GM12878 (cell line): Measurements from ENCODE around the gene TIGAR. TPM values are rescaled to one million over a fixed set of nuclear protein-coding genes. Genes with fewer than 3 reads are reported as not detected.

ENCODE experiments used
- ATAC-seq: fragments of 200-7000 bp; cut with Tn5 transposase; 3 replicates; pipeline ENCODE4 v1.9.1; 2020; ENCODE audit warnings: mild to moderate bottlenecking, moderate library complexity
- BruUV-seq: library from RNA; stranded (reverse); fragments of 400-500 nt; replicated peaks from 2 replicates; lab custom pipeline; 2021; lab: Mats Ljungman, UMichigan
- CTCF ChIA-PET: fragments of 300-600 bp; sonication (Branson Sonifier 250); formaldehyde crosslinking; extraction: SDS; loops from one replicate; lab custom pipeline; 2021; ENCODE audit warnings: inconsistent platforms; lab: Yijun Ruan, JAX
- POLR2A ChIA-PET: fragments of 350-600 bp; formaldehyde crosslinking; extraction: SDS; loops from one replicate; lab custom pipeline; 2021; ENCODE audit warnings: inconsistent platforms; lab: Charles Lee
- RAD21 ChIA-PET: fragments of 300-600 bp; sonication (Branson Sonifier 250); formaldehyde crosslinking; loops from one replicate; lab custom pipeline; 2023; ENCODE audit warnings: antibody characterized with exemption; ENCODE audit not compliant: unreplicated experiment; lab: Charles Lee
- SMC1A ChIA-PET: fragments of 300-600 bp; sonication (Branson Sonifier 250); formaldehyde crosslinking; loops from one replicate; lab custom pipeline; 2023; ENCODE audit not compliant: unreplicated experiment, uncharacterized antibody; lab: Charles Lee
- DNase-seq: peaks from one replicate; pipeline ENCODE4 v3.0.0-alpha.2; 2011; ENCODE audit warnings: low read depth, low spot score
- FAIRE-seq: peaks from 3 replicates; lab custom pipeline; 2011; peaks lifted over from hg19 to GRCh38; lab: Jason Lieb, UNC
- H2AFZ ChIP-seq: 2 replicates; pipeline ENCODE4 v1.6.0; 2011; ENCODE audit warnings: low read depth, low read length, control low read depth; ENCODE audit not compliant: control insufficient read depth
- H3K27ac ChIP-seq: 2 replicates; pipeline ENCODE4 v1.5.1; 2011; ENCODE audit warnings: control low read depth; ENCODE audit not compliant: control insufficient read depth, insufficient read depth
- H3K27me3 ChIP-seq, 2 experiments: replicated peaks in 1 of 2; 2 replicates each; pipeline versions ENCODE4 v1.6.0 to v1.6.1; 2011; ENCODE audit warnings: low read length in 1 of 2; ENCODE audit not compliant: control insufficient read depth in 2 of 2, insufficient read depth in 2 of 2
- H3K36me3 ChIP-seq, 2 experiments: 2 replicates each; pipeline ENCODE4 v1.5.1; 2011; ENCODE audit warnings: low read length in 1 of 2; ENCODE audit not compliant: control insufficient read depth in 2 of 2, insufficient read depth in 2 of 2
- H3K4me1 ChIP-seq: 2 replicates; pipeline ENCODE4 v1.6.1; 2011; ENCODE audit warnings: mild to moderate bottlenecking, low read length, moderate library complexity, mixed read lengths; ENCODE audit not compliant: control insufficient read depth, insufficient read depth
- H3K4me2 ChIP-seq: 2 replicates; pipeline ENCODE4 v1.6.0; 2011; ENCODE audit warnings: control low read depth; ENCODE audit not compliant: control insufficient read depth, insufficient read depth
- H3K4me3 ChIP-seq: fragments of 200-600 bp; sonication (generic); 2 replicates; pipeline ENCODE4 v1.5.1; 2016
- H3K79me2 ChIP-seq: 2 replicates; pipeline ENCODE4 v1.6.0; 2011; ENCODE audit warnings: low read length; ENCODE audit not compliant: control insufficient read depth, insufficient read depth
- H3K9ac ChIP-seq: 2 replicates; pipeline ENCODE4 v1.8.0; 2011; ENCODE audit warnings: low read length, control low read depth, mixed read lengths; ENCODE audit not compliant: control insufficient read depth, insufficient read depth
- H3K9me3 ChIP-seq: replicated peaks from 3 replicates; pipeline ENCODE4 v1.5.1; 2011; ENCODE audit warnings: mild to moderate bottlenecking, low read length; ENCODE audit not compliant: control insufficient read depth, insufficient read depth
- H4K20me1 ChIP-seq: 2 replicates; pipeline ENCODE4 v1.6.0; 2011; ENCODE audit not compliant: control insufficient read depth, insufficient read depth
- ATF3 ChIP-seq: IDR thresholded peaks from 2 replicates; pipeline ENCODE4 v1.6.1; 2011; ENCODE audit warnings: low read depth, mild to moderate bottlenecking, low read length, moderate library complexity, borderline replicate concordance; ENCODE audit errors: extremely low read depth
- BCL3 ChIP-seq: IDR thresholded peaks from 2 replicates; pipeline ENCODE4 v1.6.1; 2011; ENCODE audit warnings: borderline replicate concordance, low read depth, mild to moderate bottlenecking, moderate library complexity, low read length; ENCODE audit not compliant: insufficient read depth, poor library complexity, severe bottlenecking
- BHLHE40 ChIP-seq, 2 experiments: fragments of 450-650 bp in 1 of 2; IDR thresholded peaks; 2 replicates each; pipeline ENCODE4 v1.6.1; 2011 to 2017; ENCODE audit warnings: low read depth in 2 of 2, borderline replicate concordance in 1 of 2, improper control_type of control experiment in 1 of 2, low read length in 1 of 2, mild to moderate bottlenecking in 1 of 2
- BMI1 ChIP-seq: fragments of 450-650 bp; IDR thresholded peaks from 2 replicates; pipeline ENCODE4 v1.6.1; 2016; ENCODE audit warnings: mild to moderate bottlenecking, moderate library complexity, borderline replicate concordance
- CUX1 ChIP-seq: IDR thresholded peaks from 2 replicates; pipeline ENCODE4 v1.6.1; 2012; ENCODE audit warnings: improper control_type of control experiment, low read depth, low read length; ENCODE audit not compliant: insufficient replicate concordance
- NRF1 ChIP-seq: conservative IDR thresholded peaks from 2 replicates; pipeline ENCODE4 v1.6.1; 2011; ENCODE audit warnings: mild to moderate bottlenecking, low read depth, low read length, improper control_type of control experiment
- RB1 ChIP-seq: fragments of 450-650 bp; formaldehyde crosslinking; IDR thresholded peaks from 2 replicates; pipeline ENCODE4 v1.6.1; 2017; ENCODE audit warnings: mild to moderate bottlenecking, borderline replicate concordance
- ZNF384 ChIP-seq: IDR thresholded peaks from 2 replicates; pipeline ENCODE4 v1.6.1; 2012; ENCODE audit warnings: low read depth, mild to moderate bottlenecking, low read length, improper control_type of control experiment, borderline replicate concordance
- ZNF592 ChIP-seq: fragments of 450-650 bp; IDR thresholded peaks from 2 replicates; pipeline ENCODE4 v1.6.1; 2017; ENCODE audit warnings: mild to moderate bottlenecking, moderate library complexity
- ZNF622 ChIP-seq: fragments of 450-650 bp; IDR thresholded peaks from 2 replicates; pipeline ENCODE4 v1.6.1; 2017; ENCODE audit warnings: mild to moderate bottlenecking, inconsistent platforms
- WGBS: methylation state at CpG from one replicate; pipeline ENCODE4 v1.1.6; 2016; ENCODE audit warnings: low lambda C conversion rate; ENCODE audit not compliant: insufficient replicate concordance, insufficient coverage; ENCODE audit errors: missing lambda C conversion rate; 5-methylcytosine and 5-hydroxymethylcytosine counted together
- in situ Hi-C: fragments of 300-500 bp; cut with MboI; formaldehyde crosslinking; loops from 9 replicates; pipeline ENCODE4 v1.14.3; 2018; ENCODE audit warnings: mixed read lengths
- intact Hi-C: fragments of 100-400 bp; cut with micrococcal nuclease; formaldehyde crosslinking; loops from one replicate; pipeline ENCODE4 v1.14.2; 2022; ENCODE audit not compliant: unreplicated experiment
- polyA plus RNA-seq, 11 experiments: library from polyadenylated mRNA; depleted of rRNA in 4 of 11; unstranded in 6 of 11; stranded (reverse) in 5 of 11; fragments of >200 nt; fragmentation: Nextera tagmentation in 4 of 11; fragmentation: Illumina TruSeq in 1 of 11; extraction: Ambion mirVana in 4 of 11; extraction: Trizol in 1 of 11; gene quantifications; 1 replicate in 1 of 11; 2 replicates in 10 of 11; pipeline versions ENCODE4 v1.2.1 to v1.2.3, GENCODE V29; 2011 to 2016; ENCODE audit warnings: inconsistent platforms in 2 of 11, missing spikeins in 2 of 11, low read depth in 1 of 11
- total RNA-seq, 4 experiments: library from RNA; depleted of rRNA in 3 of 4; stranded (reverse); fragments of >200 nt in 3 of 4; fragmentation: Illumina TruSeq in 1 of 4; extraction: Trizol in 1 of 4; gene quantifications; 2 replicates each; pipeline versions ENCODE4 v1.2.1 to v1.2.3, GENCODE V29; 2013 to 2021

The TIGAR gene
- total and polyA plus RNA-seq, 10 of the 15 experiments (the other 5 are each of a cell fraction or from before 2014, with no cell fraction given), result 7.6 to 45.7 (median 16.5) TPM

- ChIA-PET CTCF (interaction anchor here (1.0 kb wide), 1 partner anchor 26 kb away, joined by 6 read pairs; no protein-coding TSS in a partner anchor), RAD21 (interaction anchor here (0.7 kb wide), 1 partner anchor 22 kb away, joined by 3 read pairs; no protein-coding TSS in a partner anchor), POLR2A (no interaction called here), SMC1A (interaction anchor here (0.7 to 1.6 kb wide), 2 partner anchors 16 to 52 kb away, joined by 4 read pairs; no protein-coding TSS in a partner anchor)
- intact Hi-C loops, result no loop called here
- ATAC-seq (no peak), DNase-seq (no peak), FAIRE-seq (no peak)
- H3K27ac ChIP-seq, result no peak overlapping the region
- H3K79me2 ChIP-seq, result no peaks in the 10 kb centered on the region
- no peak overlapping the region for H3K9ac ChIP-seq
- H3K9me3 ChIP-seq, result no peaks in the 10 kb centered on the region
- WGBS, result 90% methylated on average over 8 of the region's 8 CpGs
- no peak overlapping the region for H2AFZ ChIP-seq
- H3K4me2 ChIP-seq, result no peak overlapping the region
- H3K36me3 ChIP-seq, result peaks cover 35 to 44% of the 10 kb centered on the region in 2 experiments
- H3K4me3 ChIP-seq, result no peak overlapping the region
- no TSS peak for BruUV-seq
- in situ Hi-C loops, result no loop called here
- H4K20me1 ChIP-seq, result peaks cover 6% of the 10 kb centered on the region
- H3K27me3 ChIP-seq, result no peaks in the 10 kb centered on the region
- no peaks in the 10 kb centered on the region for H3K4me1 ChIP-seq
- TF ChIP-seq BHLHE40 (IDR thresholded peaks at IDR 0.05; ENCODE audit: borderline replicate concordance in 1 of 2, low read depth in 2 of 2, low read length in 1 of 2), result no peak
- TF ChIP-seq ATF3, result no peak
- TF ChIP-seq BCL3, result no peak
- no peak for TF ChIP-seq ZNF384
- no peak for TF ChIP-seq ZNF622
- TF ChIP-seq BMI1, result no peak
- TF ChIP-seq ZNF592, result no peak
- no peak for TF ChIP-seq CUX1
- no peak for TF ChIP-seq RB1
- no peak for TF ChIP-seq NRF1
Measured at GRCh38 chr12:4302881-4303280, 18.1 kb upstream of the TIGAR start.
